Measurements from ENCODE around the gene CCHCR1.

CCHCR1 gene

DNA sequence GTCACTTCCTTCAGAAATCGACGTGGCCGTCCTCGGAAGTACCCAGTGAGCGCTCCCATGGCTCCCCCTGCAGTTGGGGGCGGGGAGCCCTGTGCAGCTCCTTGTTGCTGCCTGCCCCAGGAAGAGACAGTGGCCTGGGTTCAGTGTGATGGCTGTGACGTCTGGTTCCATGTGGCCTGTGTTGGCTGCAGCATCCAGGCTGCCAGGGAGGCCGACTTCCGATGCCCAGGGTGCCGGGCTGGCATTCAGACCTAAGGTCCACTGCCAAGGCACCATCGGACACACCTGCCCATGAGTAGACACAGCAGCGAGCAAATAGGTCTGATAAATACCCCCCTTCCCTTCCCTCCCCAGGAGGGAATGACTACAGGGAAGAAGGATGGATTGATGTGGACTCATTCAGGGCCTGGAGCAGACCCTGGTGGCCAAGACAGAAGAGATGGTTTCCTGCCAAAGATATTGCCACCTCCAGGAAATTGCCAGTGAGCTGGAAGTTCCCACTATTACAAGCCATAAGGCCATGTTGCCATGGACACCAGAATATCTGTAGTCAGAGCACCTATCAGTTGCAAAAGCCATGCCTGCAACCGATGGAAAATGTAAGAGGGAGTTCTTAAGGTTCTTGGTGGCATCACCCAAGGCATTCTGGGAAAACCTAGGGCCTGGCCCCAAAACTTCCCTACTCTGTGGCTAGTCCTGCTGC, 5.0 kb upstream of the CCHCR1 start:
- DNase-seq (ENCODE audit: low spot score): no peak

DNA sequence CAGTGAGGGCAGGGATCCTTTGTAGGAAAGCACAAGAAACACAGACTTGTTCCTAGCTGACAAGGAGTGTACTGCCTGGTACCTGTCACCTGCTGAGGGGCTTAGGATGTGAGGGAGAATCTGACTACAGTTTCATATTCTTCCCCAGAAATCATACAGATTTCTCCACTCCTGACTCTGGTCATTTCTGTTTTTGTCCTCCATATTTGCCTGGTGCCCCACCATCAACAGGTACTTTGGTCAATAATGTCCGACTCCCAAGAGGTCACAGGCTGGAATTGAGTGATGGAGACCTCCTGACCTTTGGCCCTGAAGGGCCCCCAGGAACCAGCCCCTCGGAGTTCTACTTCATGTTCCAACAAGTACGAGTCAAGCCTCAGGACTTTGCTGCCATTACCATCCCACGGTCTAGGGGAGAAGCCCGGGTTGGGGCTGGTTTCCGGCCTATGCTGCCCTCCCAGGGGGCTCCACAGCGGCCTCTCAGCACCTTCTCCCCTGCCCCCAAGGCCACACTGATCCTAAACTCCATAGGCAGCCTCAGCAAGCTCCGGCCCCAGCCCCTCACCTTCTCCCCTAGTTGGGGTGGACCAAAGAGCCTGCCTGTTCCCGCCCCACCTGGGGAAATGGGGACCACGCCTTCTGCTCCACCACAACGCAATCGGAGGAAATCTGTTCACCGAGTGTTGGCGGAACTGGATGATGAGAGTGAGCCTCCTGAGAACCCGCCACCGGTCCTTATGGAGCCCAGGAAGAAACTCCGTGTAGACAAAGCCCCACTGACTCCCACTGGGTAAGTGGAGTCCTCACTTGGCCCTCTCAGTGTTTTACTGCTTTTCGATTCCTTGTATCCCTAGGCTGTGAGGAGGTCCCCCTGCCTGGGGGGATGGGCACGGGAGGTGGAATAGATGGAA, 3.9 kb upstream of the CCHCR1 start:
- DNase-seq (ENCODE audit: low spot score): no peak

DNA sequence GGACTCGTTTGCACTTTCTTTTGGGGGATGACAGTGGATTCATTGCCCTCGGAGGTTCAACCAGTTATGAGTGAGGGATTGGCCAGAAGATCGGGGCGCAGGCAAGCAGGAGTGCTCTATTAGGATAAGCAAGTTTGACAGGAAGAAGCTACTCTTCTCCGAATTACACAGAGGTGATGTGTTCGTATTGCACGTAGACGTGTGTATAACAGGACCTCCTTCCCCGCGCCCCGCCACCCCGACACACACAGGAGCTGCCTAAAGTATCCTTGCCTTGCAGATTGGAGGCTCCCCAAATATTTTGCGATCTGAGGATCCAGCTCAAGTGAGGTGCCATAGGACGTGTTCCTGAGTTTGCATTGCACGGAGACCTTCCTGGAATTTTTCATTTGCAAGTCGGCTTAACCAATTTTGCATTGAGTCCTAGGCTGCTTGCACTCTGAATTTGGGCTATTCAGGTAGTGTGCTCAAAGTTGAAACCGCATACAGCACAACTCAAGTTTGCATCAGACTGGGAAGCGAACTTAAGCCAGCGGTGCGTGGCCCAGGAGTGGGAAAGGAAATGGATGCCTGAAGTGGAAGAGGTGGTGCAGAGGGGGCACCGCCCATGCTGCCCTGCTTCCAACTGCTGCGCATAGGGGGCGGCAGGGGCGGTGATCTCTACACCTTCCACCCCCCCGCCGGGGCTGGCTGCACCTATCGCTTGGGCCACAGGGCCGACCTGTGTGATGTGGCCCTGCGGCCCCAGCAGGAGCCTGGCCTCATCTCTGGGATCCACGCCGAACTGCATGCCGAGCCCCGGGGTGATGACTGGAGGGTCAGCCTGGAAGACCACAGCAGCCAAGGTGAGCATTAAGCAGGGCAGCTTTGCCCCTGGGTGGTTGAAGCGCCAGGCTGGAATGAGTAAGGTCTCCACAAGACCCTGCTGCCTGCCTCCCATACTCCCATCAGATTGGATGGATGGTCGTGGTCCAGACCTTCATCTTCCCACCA, 1.6 kb upstream of the CCHCR1 start:
- DNase-seq (ENCODE audit: low spot score): peak; percentile 48

DNA sequence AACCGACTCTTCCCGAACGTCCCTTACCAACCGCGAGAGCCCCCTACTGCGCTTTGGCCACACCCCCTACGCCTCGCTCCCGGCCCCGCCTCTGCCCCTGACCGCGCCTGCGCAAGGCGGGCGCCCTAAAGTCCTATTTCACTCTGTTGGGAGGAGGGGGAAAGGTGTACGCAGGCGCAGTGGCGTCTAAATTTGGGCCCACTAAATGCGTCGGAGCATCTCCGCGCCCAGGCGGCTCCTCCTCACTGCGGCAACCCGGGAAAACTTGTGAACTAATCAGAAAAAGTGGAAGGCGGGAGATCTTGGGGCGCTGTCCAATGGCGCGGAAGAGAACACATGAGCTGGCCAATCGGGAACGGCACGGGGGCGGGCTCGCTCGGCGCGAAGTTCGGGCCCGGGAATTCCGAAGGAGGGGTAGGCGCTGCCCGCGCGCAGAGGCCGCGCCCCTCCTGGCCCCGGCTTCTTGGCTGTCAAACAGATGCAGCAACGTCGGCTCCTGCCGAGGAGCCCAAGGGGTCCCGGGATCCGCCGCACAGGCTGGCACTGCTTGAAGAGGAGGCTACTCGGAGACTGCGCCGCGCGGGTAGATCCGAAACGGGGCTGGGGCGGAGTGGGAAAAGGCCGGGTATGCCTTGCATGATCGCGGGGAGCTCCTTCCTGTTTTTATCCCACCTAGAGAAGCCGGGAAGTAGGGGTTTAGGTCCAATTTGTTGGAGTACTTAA, 699 bp upstream of the CCHCR1 start, which contains the start of gene TCF19:
Gene TCF19, plus strand, starts transcription at position 450 of the 723 bp plus-strand sequence. CDS start 881 bp downstream, outside the sequence.
- peak; percentile 100 for DNase-seq (ENCODE audit: low spot score)

DNA sequence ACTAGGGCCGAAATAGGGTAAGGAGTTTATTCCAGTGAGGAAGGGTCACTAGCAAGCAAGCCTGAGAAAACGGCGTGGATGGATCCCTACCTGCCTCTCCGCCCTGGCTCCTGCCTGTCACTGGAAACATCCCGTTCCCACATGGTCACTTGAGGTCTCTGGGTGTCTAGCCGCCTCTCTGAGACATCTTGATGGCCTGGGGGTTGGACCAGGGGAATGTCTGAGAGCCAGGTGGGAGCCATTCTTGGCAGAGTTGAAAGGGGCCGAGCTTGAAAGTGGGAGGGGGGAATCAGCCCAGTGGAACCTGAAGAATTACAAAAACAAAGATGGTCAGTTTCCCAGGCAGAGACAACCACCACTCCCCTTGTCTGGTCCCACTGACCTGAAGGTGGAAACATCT, 961 bp downstream of the CCHCR1 start:
- DNase-seq (ENCODE audit: low spot score): no peak

DNA sequence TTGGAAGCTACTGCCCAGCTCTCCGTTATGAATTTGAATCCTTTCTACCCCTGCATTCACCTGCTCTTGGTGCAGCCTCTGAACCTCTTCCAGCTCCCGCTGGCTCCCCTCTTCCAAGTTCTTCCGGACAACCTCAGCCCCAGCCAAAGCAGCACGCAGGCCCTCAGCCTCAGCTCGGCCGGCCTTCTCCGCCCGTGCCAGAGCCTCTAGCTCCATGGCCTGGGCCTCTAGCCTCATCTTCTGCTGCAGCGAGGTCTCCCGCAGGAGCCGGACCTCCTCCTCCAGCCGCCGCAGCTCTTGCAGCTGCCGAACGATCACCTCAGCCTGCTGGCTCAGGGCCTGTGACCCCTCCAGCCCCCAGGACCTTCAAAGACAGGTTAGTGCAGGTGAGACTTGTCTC, 3.2 kb downstream of the CCHCR1 start:
- no peak for DNase-seq (ENCODE audit: low spot score)

DNA sequence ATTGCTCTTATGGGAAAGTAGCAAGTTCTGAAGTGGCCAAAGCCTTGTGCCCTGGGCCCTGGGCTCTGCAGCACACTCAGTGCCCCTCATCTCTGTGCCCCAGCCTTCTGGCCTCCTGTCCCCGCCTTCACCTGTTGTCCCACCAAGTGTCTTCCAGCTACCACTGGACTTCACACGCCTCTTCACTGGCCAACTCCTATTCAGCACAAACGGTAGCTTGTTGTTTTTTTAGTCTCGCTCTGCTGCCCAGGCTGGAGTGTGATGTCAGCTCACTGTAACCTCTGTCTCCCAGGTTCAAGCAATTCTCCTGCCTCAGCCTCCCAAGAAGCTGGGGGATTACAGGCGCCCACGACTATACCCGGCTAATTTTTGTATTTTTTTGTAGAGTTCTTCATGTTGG, 4.8 kb downstream of the CCHCR1 start:
- DNase-seq (ENCODE audit: low spot score): no peak

DNA sequence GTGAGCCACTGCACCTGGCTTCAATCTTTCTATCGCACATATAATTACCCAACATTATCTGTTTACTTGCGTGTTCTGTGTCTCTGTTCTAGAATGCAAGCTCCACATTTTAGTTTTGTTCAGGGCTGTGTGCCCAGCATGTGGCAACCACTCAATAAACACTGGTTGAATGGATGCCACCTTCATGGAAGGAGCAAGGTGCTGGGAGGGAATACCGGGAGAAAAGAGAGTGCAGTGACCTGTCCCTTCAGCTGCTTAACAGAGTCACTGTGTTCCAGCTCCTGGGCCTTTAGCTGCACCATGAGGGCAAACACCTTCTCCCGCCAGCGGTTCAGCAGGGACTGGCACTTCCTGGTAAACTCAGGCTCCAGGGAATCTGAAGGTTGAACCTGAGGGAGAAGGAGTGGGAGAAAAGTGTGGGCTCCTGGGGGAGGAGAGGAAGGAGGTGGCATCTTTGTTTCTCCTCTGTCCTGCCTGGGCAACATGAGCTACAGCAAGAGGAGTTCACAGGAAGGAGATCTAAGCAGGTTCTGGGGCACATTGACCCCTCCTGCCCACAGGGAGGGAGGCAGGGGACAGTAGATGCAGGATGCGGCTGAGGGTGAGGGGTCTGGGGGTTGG, 7.7 kb downstream of the CCHCR1 start:
- no peak for DNase-seq (ENCODE audit: low spot score)

DNA sequence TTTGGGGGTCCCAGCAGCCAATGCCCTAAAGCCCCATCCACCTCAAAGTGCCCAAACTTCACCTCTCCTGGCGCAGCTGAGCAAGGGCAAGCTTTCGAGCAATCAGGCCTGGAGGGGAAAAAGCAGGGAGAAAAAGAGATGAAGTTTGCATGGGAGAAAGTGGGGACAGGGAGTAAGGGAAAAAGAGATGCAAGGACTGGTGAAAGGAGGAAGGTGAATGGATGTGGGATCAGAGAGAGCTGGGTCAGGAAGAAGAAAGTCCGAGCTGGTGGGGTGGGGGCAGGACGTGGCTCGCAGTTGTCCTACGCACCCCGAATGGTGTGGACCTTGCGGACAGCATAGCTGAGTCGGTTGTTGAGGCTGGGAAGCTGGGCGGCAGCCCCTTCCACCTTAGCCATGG, 12.2 kb downstream of the CCHCR1 start:
- no peak for DNase-seq (ENCODE audit: low spot score)

DNA sequence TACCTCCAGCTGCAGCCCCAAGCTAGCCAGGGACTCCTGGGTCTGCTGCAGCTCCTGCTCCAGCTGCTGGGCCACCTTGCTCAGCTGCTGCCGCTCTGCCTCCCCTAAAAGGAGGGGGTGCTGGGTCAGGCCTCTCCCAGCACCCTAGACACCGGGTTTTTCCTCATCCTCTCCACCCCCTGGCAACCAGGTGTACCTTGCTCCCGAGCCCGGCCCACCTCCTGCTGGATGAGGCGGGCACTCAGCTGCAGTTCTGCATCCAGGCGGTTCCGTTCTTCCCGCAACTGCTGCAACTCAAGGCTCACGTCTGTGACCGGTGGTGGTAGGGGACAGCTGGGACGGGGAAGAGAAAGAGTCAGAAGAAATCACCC, 12.6 kb downstream of the CCHCR1 start:
- DNase-seq (ENCODE audit: low spot score): no peak

DNA sequence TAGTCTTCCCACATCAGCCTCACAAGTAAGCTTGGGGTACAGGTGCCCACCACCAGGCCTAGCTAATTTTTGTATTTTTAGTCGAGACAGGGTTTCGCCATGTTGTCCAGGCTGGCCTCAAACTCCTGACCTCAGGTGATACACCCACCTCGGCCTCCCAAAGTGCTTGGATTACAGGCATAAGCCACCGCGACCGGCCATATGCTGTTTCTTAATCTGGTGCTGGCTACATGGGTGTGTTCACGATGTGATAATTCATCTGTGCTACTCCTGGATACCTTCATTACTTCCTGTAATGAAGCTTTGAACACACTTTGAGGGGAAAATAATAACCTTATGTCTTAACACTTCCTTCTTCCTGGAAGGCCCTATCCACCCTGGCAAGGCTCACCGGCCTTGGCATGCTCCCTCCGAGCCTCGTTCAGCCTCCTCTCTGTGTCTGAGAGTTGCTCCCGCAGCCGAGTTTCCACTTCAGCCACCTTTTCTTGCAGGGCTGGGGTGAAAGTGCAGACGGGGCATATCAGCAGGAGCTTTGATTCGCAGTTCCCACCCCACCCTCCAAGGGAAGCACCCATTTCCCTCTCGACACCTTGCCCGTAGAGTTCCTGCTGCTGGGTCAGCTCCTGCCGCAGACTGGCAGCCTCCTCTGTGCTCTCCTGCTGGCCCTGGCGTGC, 13.2 kb downstream of the CCHCR1 start:
- no peak for DNase-seq (ENCODE audit: low spot score)

DNA sequence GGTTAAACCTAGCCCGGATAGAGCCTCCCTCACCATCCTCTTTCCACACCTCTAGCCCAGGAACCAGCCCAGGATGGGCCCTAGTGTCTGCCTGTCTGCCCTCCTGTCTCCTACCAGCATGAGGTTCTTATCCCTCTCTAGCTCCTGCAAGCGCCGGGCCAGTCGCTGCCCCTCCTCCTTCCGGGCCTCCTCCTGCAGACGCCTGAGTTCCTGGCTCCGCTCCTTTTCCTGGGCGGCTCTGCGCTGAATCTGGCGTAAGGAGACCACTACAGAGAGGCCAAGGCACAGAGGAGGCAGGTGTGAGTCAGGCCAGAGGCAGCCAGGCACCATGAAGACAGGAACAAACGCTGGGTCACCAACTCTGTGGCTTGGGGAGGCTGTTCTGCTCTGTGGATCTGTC, 14.5 kb downstream of the CCHCR1 start:
- peak; percentile 82 for DNase-seq (ENCODE audit: low spot score)

DNA sequence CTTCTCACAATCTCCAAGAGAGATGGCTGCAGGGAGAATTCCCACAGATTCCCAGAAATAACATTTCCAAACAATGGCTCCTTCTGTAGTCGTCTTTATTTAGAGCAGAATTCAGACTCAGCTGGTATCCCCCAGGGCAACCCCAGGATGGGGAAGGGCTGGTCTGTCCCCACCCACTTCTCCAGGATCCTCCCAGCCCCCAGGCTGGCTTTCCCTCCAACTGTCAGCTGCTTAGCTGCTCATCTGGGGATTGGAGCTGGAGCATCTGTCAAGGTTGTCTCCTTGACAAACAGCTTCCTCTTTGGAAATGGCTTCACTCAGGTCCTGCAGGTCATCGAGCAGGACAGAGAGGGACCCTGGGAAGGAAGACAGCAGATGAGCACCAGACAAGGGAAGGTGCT, 15.2 kb downstream of the CCHCR1 start:
- DNase-seq (ENCODE audit: low spot score): no peak

DNA sequence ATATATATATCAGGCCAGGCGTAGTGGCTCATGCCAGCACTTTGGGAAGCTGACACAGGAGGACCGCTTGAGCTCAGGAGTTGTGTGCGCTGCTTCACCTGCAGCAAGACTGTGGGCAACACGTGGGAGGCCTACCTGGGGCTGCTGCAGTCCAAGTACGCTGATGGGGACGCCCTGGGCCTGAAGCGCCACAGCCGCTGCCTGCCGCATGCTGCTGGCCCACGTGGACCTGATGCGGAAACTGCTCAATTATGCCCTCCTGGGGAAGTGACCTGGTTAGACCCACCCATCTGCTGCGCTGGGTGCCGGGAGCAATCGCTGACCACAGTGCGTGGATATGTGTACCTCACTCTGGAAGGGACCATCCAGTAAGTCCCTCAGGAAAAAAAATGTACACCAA, 17.0 kb downstream of the CCHCR1 start:
- no peak for DNase-seq (ENCODE audit: low spot score)

DNA sequence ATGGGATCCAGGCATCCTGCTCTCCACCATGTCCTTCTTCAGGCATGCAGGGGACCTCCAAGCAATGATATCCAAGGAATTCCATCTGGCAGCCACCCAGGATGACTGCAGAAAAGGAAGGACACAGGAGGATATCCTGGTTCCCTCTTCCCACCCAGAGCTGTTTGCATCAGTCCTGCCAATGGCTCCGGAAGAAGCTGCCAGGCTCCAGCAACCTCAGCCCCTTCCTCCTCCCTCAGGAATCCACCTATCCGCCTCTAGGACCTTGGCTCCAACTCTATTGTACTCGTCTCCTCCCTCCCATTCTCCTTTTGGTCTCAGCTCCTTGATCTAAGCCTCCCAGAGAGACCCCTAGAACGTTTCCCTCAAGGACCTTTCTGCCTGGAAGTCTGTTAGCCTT, 18.0 kb downstream of the CCHCR1 start:
- peak; percentile 70 for DNase-seq (ENCODE audit: low spot score)

DNA sequence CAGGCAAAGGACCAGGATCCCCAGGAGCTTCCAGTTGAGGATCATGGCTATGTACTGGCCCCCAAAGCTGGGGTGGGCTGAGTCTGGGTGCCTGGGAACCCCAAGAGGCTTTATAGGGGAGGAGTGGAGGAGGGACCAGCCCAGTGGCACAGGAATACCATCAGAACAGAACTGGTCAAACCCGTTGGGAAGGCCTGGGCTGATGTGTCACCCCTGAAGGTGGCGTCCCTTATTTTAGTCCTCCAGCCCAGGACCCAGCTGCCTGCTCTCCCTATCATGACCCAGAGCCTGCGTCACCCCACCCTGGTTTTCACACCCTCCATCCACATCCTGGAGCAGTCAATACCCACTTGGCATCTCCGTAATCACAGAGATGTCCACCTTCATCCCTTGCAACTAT, 18.6 kb downstream of the CCHCR1 start, which contains the start of gene PSORS1C2:
Gene PSORS1C2, minus strand, starts transcription at position 85 of the 400 bp plus-strand sequence. Its CDS starts 40 bp downstream, at position 45.
- no peak for DNase-seq (ENCODE audit: low spot score)

DNA sequence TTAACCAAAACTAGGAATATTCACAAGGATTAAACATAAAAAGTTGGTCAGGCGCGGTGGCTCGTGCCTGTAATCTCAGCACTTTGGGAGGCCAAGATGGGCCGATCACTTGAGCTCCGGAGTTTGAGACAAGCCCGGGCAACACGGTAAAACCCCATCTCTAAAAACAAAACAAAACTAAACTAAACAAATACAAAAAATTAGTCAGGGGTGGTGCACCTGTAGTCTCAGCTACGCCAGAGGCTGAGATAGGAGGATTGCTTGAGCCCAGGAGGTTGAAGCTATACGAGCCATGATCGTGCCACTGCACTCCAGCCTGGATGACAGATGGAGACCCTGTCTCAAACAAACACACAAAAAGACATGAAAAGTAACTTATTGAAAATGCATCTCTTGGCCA, 21.9 kb downstream of the CCHCR1 start:
- DNase-seq (ENCODE audit: low spot score): no peak

DNA sequence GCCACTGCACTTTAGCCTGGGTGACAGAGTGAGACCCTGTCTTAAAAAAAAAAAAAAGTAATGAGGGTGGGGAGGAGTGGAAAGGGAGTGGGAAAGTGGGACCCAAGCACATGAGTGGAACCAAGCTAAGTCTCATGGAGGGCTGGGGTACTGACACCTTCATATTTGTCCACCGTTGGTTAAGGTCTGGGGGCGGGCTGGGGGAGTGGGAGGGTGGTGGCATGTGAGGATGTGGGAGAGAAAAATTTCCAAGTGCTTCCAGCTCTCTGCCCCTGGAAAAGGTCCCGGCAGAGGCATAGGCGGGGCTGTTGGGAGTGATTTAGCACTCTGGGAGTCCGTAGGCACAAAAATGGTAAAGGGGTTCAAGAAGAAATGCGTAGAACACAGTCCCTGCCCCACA, 24.8 kb downstream of the CCHCR1 start:
- DNase-seq (ENCODE audit: low spot score): no peak

DNA sequence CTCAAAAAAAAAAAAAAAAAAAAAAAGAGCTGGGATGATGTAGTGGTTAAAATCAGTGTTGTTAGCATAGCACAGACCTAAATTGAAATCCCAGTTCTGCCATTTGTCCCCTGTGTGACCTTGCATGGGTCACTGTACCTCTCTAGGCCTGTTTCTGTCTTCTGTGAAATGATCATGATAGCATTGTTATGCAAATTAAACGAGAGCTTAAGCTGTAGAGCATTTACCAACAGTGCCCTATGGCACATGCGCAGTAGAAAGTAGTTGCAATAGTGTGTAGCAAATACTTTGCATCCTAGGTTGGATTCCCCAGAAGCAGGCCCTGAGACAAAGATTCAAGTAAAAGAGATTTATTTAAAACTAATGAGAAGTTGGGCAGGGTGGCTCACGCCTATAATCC, 26.0 kb downstream of the CCHCR1 start:
- DNase-seq (ENCODE audit: low spot score): no peak

DNA sequence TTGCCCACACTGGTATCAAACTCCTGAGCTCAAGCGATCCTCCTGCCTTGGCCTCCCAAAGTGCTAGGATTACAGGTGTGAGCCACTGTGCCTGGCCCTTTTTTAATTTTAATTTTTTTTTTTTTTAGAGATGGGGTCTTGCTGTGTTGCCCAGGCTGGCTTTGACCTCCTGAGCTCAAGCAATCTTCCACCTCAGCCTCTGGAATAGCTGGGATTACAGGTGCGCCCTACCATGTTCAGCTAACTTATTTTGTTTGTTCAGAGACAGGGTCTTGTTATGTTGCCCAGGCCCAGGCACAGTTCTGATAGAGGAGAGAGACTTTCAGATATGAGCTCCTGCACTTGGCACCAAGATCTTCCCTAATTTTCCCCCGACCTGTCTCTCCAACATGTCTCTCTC, 26.9 kb downstream of the CCHCR1 start:
- no peak for DNase-seq (ENCODE audit: low spot score)

Data from hepatic stellate cell (primary cell).